CD4-positive, alpha-beta T cell treated with Interleukin-10 for 1 hour (primary cell): ENCODE data around the gene CDADC1.
A peak's percentile ranks its signal among the peaks of the same experiment; 100 is the strongest.
"Not testable (repeated sequence)": the region's sequence is repeated elsewhere in the genome, so short reads cannot be mapped to it uniquely, and the experiment has no call there.

Experiments used
- DNase-seq: peaks from one replicate; pipeline ENCODE4 v3.0.0-alpha.2; 2020

Gene CDADC1

GRCh38 chr13:49240017-49240416 lies 7.7 kb upstream of the CDADC1 start:
- DNase-seq = peak; percentile 63

GRCh38 chr13:49241296-49241695 lies 6.4 kb upstream of the CDADC1 start:
- DNase-seq = no peak

GRCh38 chr13:49245101-49245500 lies 2.6 kb upstream of the CDADC1 start:
- DNase-seq = no peak

- DNase-seq = no peak
These were observed 679 bp upstream of the CDADC1 start for GRCh38 chr13:49246850-49247642.

DNA sequence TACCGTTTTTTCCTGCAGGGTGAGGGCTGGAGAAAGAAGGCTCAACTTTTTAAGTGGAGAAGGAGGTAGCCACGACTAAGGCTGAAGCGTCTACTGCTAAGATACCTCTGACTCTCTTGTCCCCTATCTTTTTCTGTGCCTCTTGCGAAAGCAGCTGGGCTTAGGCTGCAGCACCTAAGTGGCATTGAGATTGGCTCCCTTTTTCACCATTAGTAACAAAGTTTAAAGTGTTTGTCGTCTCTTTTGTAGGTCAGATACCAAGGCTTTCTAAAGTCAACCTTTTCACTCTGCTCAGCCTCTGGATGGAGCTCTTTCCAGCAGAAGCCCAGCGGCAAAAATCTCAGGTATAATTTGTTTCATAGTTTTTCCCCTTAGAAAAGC lies 887 bp downstream of the CDADC1 start:
- DNase-seq = no peak

GRCh38 chr13:49251326-49251725 lies 3.6 kb downstream of the CDADC1 start:
- no peak for DNase-seq

DNA sequence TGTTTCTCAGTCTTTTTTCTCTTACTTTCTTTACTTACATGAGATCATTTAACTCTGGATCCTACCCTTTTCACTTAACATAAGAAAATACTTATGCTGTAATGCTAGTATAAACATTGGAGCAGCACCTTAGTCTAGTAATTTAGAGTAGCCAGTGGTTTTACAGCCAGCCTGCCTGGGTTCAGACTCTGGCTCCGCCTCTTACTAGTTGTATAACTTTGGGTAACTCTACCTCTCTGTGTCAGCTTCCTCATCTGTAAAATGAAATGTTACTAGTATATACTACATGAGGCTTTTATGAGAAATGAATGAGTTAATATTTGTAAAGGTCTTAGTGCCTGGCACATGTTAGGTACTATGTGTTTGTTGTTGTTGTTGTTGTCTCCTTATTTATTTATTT lies 5.6 kb downstream of the CDADC1 start:
- peak; percentile 10 for DNase-seq

- DNase-seq = peak; percentile 21
These were observed 6.3 kb downstream of the CDADC1 start for GRCh38 chr13:49254007-49254406.

DNA sequence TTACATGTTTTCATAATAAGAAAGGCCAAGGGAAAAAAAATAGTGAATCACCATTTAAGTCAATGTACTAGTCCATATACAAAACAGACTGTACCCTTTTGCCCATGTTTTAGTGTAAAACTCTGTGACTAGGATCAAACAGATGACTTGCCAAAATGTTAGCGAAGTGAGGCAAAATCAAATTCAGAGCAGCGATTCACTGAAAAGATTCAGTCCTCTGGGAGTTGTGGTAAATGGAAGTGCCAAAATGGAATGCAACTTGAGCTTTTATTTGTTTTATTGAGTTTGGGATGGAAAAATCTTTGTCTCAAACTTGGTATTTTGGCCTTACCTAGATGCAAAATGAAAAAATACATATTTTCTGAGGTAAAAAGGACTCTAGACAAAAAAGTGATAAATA lies 9.1 kb downstream of the CDADC1 start:
- DNase-seq = no peak

GRCh38 chr13:49258089-49258796 lies 10.5 kb downstream of the CDADC1 start:
- DNase-seq = peak; percentile 42

- DNase-seq = no peak
These were observed 11.9 kb downstream of the CDADC1 start for GRCh38 chr13:49259586-49259985.

GRCh38 chr13:49262634-49263033 lies 14.9 kb downstream of the CDADC1 start:
- no peak for DNase-seq

DNA sequence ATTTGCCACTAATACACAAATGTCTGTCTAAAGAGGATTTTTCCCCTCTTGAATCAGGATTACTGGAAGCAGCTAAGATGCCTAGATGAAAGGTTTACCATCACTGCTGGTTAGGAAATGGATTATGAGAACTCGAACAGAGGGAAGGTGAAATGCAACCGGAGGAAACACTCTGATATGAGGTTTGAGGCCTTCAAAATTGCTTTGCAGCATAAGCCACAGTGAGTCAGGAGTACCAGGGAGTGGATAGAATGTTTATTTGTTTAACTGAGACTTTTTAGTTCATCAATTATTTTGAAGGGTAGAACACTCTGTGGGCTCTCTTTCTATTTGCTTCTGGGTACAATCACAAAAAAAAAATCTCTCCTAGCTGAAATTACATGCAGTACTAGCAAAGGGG lies 18.1 kb downstream of the CDADC1 start:
- DNase-seq = no peak

DNA sequence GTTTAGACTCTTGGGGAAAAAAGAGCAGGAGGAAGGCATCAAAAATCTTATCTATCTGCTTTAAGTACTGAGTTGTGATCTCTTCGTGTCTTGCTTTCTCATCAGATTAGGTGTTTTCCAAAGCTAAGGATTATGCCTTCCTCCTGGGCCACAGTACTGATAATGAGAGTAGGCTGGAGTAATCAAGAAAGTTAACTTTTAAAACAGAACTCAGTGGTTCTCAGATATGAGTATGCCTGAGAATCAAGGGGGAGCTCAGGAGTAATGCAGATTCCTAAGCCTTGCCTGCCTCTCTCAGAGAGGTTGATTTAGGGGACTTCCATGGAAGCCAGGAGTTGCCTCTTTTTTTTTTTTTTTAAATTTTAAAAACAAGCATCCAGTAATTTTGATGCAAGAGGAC lies 23.5 kb downstream of the CDADC1 start:
- DNase-seq = no peak

DNA sequence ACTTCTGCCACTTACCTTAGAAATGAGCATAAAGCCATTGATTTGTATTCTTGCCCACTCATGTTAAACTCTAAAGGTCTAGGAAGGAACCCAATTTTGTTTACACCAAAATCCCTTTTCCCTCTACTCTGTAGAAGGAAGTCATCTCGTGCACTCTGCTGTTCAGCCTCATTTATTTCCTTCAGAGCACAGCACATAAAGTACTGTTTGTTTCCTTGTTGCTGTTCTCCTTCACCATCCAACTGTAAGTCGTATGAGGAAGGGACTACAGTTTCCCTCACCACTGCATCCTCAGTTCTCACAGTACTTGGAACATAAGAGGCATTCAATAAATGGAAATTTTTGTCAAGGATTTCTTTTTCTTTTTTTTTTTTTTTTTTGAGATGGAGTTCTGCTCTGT lies 24.6 kb downstream of the CDADC1 start:
- no peak for DNase-seq

DNA sequence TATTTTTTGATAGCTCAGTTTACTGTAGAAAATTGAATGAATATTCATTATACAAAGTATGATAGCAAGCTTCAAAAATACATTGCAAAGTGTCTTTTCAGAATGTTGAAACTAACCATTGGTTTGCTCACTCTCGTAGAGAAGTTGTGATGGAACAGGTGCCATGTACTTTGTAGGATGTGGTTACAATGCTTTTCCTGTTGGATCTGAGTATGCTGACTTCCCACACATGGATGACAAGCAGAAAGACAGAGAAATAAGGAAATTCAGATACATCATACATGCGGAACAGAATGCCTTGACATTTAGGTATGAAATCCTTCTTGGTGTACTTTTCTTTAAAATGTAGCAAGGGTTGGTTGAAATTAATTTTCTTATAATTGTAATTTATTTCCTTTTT lies 30.5 kb downstream of the CDADC1 start:
- no peak for DNase-seq

- no peak for DNase-seq
These were observed 31.4 kb downstream of the CDADC1 start for GRCh38 chr13:49279112-49279511.

DNA sequence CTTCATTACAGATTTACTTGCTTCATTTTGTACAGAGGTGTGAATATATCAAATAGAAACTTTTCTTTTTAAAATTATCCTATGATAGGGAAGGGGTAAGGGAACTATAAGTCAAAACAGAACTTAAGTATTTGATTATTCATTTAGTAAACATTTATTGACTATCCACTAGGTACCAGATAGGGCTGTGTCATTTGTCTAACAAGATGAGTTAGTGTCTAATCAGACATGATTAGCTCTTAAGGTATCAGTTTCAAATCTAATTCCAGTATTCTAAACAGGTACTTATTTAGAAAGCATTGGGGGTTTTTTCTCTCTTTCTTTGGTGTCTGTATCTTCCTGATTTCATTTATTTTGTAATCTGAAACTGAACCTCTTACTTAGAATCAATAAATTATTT lies 32.2 kb downstream of the CDADC1 start:
- DNase-seq = no peak

GRCh38 chr13:49287995-49288394 lies 40.3 kb downstream of the CDADC1 start:
- DNase-seq = no peak

GRCh38 chr13:49288458-49288857 lies 40.7 kb downstream of the CDADC1 start:
- DNase-seq = no peak

- DNase-seq = no peak
These were observed 45.2 kb downstream of the CDADC1 start for GRCh38 chr13:49292742-49293486.

DNA sequence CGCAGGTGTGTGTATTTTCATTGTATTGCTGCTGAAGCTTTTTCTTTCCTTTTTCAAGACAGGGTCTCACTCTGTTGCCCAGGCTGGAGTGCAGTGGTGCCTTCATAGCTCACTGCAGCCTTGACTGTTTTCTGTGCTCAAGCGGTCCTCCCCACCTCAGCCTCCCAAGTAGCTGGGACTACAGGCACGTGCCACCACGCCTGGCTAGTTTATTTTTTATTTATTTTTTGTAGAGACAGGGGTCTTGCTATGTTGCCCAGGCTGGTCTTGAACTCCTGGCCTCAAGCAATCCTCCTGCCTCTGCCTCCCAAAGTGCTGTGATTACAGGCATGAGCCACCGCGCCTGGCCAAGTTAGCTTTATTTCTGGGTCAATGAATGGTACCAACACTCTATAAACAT lies 47.0 kb downstream of the CDADC1 start:
- DNase-seq = not testable (repeated sequence)

- DNase-seq = no peak
These were observed 47.5 kb downstream of the CDADC1 start for GRCh38 chr13:49295244-49295643.

GRCh38 chr13:49296659-49297058 lies 48.9 kb downstream of the CDADC1 start:
- DNase-seq = no peak
